ENCODE measurements around the gene SSBP2.
"Not testable (repeated sequence)": the region's sequence is repeated elsewhere in the genome, so short reads cannot be mapped to it uniquely, and the experiment has no call there.

Gene SSBP2

DNA sequence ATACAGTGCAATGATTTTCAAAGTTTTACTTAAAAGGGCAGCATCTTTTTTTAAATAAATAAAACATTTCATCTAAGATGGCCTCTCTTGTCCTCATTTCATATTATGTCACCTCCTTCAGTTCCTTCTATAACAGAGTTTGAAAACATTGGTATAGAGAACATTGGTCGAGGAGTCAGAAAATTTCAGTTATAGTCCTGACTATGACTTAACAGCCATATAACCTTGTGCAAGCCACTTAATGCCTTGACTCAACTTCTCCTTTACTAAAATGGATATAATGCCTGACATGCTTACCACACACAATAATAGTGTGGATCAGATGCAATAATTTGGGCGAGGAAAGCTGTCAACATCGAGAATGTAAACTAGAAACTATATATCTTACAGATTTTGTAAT, 22.6 kb downstream of the SSBP2 start:
- DNase-seq (ENCODE audit: low read depth) = no peak

DNA sequence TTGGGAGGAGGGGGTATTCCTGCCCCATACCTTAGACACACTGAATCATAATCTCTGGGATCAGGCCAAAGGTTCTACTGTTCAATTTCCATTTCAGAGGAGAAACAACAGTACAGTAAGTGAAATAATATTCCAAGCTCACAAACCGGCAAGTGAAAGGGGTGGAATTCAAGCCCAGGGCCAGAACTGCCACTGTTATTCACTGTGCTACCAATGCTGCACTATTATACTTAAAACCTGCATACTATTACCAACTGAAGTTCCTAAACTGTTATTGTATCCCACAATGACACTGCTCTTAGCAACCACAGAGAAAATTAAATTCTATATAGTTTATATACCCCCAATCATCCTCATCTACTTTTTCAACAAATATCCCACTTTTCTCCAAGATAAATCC, 24.6 kb downstream of the SSBP2 start:
- DNase-seq (ENCODE audit: low read depth) = no peak

DNA sequence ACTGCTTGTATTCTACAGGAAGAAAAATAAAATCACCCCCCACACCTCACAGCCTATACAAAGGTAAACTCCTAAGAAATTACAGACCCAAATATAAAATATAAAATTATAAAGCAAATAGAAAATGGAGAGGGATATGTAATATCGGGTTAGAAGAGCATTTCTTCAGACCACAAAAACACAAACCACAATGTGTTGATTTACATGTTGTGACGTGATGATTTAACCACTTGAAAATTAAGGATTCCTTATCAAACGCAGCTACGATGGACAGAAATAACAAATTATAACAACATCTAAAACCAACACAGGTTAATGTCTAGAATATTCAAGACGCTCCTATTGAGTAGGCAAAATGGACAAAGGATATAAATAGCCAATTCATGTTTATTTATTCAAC, 26.3 kb downstream of the SSBP2 start:
- DNase-seq (ENCODE audit: low read depth) = no peak

DNA sequence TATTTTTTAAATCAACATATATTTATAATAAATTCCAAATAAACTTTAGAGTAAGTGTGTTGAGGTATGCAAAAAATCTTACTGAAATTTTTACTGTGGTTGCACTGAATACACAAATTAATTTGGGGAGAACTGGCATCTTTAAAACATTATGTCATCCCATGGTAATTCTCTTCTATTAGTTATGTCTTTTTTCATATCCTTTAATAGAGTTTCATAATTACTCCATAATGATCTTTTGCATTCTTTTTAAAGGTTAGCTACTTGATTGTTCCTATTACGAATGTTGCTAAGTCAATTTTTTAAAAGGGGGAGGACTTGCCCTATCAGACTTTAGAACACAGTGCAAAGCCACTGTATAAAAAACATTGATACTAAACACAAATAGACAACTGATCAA, 26.8 kb downstream of the SSBP2 start:
- no peak for DNase-seq (ENCODE audit: low read depth)

DNA sequence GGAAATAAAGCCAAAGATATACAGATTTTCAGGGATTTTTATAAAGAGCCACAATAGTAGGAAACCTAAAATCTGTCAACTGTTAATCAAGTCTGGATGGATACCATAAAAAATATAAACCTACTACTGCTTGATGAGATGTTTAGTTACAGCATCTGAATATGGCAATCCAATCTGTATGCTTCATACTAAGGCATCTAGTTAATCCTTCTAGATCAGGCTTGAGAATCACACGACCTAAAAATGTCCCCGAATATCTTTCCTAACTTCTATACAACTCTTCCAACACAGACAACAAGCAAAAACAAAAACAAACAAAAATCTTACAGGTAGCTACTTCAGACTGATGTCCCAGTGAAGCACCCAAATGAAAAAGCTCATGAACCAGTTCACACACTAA, 29.8 kb downstream of the SSBP2 start:
- DNase-seq (ENCODE audit: low read depth) = no peak

DNA sequence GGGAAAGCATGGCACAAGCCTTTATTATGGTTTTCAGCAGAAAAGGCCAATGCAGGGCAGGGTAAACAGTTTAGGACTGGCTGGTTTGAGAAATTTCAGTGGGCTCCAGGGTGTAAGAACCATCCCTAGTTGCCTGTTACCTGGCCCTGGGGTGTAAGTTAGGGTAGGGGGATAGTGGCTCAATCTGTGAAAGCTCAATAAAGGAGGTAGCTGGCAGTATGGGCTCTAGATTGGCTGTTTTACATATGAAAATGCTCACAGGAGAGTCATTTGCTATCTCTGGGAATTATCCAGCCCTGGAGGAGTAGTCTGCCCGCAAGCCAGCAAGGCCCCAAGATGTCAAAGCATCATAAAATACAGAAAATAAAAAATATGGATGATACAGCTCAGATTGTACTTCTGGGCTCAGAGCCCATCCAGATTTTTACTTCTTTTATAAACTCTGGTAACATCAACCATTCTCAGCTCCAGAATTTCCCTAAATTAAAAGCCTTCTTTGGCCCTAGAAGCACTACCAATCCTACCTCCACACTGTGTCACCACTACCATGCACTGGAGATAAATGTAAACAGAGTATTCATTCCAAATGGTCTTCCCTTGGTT, 31.1 kb downstream of the SSBP2 start:
- no peak for DNase-seq (ENCODE audit: low read depth)

DNA sequence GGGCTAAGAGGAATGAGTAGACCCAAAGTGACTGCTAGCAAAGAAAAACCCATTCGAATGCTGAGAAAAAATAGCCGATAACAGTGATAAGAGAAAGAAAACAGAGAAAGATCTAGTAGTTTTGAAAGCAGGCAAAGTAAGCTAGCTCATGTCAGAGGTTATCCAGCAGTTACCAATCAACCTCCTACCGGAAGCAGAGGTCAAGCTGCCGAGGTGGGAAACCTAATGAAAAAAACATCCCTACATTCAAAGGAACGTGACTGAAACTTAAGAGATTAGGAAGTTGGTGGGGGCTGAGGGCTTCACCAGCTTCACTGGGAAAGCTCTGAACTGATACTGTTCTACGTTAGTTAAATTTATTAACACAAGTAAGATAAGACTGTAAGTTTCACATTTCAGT, 32.6 kb downstream of the SSBP2 start:
- no peak for DNase-seq (ENCODE audit: low read depth)

DNA sequence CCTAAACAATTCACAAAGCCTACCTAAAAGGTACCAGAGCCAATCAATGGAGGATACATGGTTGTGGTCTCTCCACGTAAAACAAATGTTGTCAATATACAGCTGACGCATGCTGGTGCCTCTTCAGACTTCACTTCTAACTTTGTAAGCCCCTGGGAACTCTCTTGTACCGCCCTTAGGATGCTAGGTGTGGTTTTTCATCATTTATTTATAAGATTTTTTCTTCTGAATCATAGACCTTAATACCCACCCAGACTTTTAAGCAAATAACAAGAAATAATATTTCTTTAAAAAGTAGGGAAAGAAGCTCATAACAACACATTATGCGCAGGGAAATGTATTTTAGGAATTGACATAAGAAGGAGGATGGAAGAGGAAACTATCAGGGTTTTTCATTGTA, 33.0 kb downstream of the SSBP2 start:
- no peak for DNase-seq (ENCODE audit: low read depth)

DNA sequence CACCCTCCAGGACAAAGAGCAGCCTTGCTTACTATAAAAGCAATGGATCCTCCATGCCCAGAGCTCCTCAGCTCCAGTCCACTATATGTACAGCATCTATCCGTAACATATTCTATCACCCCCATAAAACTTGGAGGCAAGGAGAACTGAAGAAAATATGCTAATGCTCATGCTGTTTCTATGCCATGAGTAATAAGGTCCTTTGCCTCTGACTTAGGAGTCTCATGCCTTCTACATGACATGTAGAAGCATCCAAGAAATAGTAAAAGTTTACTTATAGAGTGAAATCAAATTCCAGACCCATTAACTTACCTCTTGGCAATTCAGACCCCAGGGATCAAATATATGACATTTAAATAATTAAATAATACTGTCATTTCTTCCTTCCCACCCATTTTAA, 33.7 kb downstream of the SSBP2 start:
- no peak for DNase-seq (ENCODE audit: low read depth)

DNA sequence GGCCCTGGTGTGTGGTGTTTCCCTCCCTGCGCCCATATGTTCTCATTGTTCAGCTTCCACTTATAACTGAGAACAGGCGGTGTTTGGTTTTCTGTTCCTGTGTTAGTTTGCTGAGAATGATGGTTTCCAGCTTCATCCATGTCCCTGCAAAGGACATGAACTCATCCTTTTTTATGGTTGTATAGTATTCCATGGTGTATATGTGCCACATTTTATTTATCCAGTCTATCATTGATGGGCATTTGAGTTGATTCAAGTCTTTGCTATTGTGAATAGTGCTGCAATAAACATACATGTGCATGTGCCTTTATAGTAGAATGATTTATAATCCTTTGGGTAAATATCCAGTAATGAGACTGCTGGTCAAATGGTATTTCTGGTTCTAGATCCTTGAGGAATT, 36.8 kb downstream of the SSBP2 start:
- DNase-seq (ENCODE audit: low read depth) = not testable (repeated sequence)

DNA sequence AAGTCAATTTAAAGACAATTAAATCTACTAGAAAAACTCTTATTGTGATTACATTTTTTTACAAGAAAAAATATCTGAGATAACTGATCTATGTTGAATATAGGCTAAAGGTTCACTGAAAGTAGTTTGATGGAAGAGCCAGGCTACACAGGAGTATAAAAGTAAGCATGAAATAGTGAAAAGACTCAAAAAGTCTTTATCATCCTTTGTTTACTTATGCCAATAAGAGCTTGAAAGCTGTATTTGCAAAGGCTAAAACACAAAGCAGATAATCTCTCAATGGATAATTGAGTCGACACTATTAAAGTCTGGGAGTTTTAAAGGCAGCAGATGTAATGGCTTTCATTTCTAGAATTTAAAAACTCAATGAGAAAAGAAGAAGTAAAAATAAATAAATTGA, 42.0 kb downstream of the SSBP2 start:
- DNase-seq (ENCODE audit: low read depth) = no peak

DNA sequence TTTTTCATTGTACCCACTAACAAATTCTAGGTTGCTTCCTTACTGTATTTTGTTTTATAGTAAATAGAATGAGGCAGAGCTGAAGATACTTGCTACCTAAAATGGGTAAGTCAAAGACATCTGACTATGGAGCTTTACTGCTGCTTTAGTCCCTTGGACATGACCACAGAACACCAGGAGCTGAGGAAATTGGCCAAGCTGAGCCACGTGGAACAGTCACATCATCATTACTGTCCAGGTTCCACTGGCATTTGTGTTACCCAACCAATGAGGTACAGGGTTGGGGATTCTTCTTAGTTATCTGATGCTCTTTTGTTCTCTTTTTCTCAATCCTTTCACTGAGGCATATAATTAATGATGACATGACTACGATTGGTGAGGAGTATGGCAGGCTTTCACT, 47.1 kb downstream of the SSBP2 start:
- no peak for DNase-seq (ENCODE audit: low read depth)

DNA sequence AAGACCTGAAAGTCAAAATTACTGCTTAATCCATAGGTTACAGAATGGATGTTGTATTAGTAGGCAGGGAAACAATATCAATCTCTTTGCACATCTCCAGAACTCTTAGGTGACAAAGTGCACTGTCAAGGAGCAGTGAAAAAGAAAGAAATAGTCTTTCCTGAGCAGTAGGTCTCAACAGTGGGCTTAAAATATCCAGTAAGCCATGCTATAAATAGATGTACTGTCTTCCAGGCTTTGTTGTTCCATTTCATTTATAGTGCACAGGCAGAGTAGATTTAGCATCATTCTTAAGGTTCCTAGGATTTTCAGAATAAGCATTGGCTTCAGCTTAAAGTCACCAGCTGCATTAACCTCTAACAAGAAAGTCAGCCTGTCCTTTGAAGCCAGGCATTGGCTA, 50.7 kb downstream of the SSBP2 start:
- no peak for DNase-seq (ENCODE audit: low read depth)

DNA sequence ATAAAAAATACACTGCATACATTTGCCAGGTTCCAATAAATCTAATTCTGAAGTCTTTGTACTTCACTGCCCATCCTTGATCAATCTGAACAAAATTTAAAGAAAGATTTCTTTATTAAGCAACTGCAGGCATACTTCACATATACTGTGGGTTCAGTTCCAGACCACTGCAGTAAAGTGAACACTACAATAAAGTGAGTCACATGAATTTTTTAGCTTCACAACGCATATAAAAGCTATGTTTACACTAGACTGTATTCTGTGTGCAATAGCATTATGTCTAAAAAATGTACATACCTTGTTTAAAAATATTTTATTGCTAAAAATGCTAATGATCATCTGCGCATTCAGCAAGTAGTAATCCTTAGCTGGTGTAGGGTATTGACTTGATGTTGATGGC, 52.1 kb downstream of the SSBP2 start:
- no peak for DNase-seq (ENCODE audit: low read depth)

DNA sequence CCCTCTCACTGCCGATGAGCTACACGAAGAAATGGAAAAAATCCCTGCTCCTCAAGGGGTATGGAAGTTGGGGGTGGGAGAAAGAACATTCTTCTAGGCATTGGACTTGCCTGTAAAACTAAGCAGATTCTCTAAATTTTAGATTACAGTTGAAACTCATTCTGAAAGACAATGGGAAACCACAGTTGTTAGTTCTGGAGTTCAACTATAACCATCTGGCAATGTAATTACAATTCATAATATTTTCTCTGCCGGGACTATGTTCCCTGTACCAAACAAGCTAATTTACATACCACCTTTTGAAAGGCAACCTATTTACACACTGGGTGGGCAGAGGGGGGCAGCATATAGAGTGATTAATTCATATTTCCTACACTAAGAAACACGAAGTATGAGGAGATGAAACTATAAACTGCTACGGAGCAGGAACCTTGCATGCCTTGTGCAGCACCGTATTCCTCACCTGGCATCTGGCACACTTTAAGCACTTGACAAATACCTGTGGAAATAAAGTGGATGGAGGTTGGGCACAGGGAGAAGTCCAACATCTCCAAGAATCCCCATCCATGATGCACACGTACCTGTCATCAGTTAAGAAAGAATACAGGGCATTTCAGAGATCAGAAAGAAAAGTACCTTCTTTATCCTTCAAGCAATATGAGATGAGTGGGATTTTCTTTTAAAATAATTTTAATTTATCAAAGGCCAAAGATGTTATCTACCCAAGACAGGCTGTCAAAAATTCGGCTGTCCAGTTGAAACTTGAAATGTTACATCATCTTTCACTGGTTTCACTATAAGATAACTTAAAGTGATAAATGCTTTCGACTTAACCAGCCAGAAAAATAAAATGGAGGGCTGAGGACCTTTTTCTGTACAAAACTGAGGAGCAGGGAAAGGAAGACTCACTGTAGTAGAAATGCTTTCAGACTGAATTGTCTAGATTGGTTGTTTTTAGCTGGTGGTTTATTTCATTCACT, 54.2 kb downstream of the SSBP2 start:
- DNase-seq (ENCODE audit: low read depth) = no peak

DNA sequence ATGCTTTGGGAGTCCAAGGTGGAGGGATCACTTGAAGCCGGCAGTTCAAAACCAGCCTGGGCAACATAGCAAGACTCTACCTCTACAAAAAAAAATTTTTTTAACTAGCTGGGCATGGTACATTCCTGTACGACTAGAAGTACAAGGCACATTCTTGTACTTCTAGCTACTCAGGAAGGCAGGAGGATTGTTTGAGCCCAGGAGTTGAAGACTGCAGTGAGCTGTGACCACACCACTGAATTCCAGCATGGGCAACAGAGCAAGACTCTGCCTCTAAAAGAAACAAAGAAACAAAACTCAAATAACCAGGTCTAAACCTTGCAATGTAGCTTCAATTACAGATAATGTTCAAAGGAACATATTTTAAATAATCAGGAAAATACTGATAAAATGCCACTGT, 56.2 kb downstream of the SSBP2 start:
- DNase-seq (ENCODE audit: low read depth) = no peak

DNA sequence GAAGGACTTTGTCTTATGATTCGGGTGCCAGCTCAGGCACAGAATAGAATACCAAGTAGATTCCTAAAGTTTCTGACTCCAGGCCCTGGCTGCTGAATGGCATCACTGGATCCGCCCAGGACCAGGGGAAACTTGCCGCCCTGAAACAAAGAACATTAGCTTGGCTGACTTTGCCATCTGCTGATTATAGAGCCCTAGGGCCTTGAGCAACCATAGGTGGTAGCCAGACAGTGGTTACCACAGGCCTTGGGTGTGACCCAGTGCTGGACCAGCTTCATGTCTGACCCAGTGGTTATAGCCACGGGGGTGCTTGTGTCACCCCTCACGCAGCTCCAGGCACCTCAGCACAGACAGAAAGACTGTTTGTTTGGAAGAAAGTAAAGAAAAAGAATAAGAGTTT, 62.7 kb downstream of the SSBP2 start:
- no peak for DNase-seq (ENCODE audit: low read depth)

DNA sequence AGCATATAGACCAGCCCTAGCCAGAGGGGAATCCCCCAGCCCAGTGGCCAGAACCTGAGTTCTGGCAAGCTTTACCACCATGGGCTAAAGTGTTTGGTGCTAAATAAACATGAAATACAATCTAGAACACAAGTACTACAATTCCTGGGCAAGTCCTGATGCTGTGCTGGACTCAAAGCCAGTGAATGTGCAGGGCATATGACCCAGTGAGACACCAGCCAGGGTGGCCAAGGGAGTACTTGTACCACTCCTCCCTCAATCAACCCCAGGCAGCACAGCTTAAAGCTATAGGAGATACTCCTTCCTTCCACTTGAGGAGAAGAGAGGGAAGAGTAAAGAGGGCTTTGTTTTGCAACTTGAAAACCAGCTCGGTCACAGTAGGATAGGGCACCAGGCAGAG, 63.6 kb downstream of the SSBP2 start:
- no peak for DNase-seq (ENCODE audit: low read depth)

DNA sequence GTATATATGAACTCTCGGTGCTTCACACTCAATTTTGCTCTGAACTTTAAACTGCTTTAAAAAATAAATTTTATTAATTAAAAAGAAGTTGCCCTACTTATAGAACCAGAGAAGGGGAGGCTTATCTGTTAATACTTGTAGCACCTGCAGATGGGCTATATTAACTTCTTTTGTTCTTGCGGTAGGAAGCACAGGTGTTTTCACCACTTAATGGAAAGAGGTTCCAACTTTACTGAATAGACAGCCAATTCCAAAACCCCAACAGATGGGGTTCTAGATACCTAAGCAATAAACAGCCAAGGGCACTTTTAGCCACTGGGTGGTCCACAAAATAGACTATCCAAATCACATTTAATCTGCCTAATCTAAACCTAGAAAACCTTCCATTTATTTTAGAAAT, 65.4 kb downstream of the SSBP2 start:
- DNase-seq (ENCODE audit: low read depth) = no peak

DNA sequence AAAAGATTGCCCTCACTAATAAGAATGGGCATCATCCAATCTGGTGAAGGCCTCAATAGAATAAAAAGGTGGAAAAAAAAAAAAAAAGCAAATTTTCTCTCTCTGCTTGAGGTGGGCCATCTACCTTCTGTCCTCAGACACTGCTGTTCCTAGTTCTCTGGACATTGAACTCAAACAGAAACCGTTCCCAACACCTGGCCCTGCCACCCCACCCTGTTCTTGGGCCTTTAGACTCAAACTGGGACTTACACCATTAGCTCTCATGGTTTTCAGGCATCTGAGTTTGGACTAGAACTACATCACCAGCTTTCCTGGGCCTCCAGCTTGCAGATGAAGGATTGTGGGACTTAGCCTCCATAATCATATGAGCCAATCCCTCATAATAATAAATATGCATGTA, 71.0 kb downstream of the SSBP2 start:
- no peak for DNase-seq (ENCODE audit: low read depth)

DNA sequence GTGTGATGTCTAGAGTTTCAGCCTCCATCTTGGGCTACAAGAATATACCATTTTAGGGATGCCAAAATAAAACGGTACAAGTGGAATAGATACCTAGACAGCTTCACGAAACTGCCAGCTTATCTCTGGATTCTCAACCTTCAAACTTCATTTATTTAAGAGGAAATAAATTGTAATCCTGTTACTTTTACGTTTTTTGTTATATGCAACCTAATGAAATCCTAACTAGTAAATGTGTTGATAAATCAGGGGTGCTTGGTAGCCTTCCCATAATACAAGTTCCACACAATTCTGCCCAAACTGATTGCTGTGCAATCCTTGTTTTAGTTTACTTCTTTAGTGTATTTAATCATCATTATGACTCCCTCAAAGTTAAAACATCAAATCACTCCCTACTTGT, 75.5 kb downstream of the SSBP2 start:
- DNase-seq (ENCODE audit: low read depth) = no peak

DNA sequence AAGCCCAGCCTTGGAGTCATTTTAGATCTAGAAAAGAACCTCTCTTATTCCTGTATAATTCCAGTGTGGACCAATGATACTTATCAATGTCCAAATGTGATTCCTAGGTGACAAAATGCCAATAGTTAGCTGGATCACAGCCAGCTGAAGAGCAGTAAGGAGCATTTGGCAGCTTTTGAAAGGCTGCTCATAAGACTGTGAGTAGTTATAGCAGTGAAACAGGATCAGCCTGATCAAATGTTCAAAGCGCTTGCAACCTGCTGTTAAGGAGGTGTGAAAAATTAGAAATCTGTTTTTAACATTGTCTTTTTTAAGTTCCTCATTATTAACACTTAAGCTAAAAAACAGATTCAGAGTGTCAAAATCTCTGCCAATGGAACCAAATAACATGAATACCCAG, 85.1 kb downstream of the SSBP2 start:
- DNase-seq (ENCODE audit: low read depth) = no peak

DNA sequence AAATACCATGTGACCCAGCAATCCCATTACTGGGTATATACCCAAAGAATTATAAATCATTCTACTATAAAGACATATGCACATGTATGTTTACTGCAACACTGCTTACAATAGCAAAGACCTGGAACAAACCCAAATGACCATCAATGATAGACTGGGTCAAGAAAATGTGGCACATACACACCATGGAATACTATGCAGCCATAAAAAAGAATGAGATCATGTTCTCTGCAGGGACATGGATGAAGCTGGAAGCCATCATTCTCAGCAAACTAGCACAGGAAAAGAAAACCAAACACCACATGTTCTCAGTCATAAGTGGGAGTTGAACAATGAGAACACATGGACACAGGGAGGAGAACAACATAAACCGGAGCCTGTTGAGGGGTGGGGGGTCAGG, 90.3 kb downstream of the SSBP2 start:
- DNase-seq (ENCODE audit: low read depth) = not testable (repeated sequence)

DNA sequence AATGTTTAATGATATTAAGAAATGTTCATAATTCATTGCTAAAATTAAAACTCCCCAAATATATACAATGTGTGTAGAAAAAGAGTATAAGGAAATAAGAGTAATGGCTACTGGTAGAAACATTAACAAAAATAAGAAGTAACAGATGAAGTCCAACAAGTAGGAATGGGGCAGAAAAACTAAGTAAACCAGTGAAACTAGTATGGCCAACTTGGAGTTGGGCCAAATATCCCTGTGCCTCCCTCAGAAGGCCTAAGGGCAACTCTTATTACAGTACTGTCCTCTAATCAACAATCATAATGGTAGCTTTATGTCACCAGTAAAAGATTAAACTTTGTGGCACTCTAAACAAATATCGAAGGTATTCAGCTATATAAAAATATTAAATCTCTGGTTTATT, 93.5 kb downstream of the SSBP2 start:
- no peak for DNase-seq (ENCODE audit: low read depth)
